GM12872 (cell line): ENCODE data around the gene HAPSTR1.

ENCODE experiments used
- CTCF ChIP-seq: IDR thresholded peaks from 3 replicates; pipeline ENCODE4 v1.5.1; 2011; ENCODE audit warnings: low read depth, mild to moderate bottlenecking, low read length, moderate library complexity; ENCODE audit not compliant: insufficient read depth

HAPSTR1 gene

GRCh38 chr16:9112844-9113186, 21.4 kb downstream of the HAPSTR1 start:
- no peak for TF ChIP-seq CTCF

- no peak for TF ChIP-seq CTCF
These were observed 22.3 kb downstream of the HAPSTR1 start for GRCh38 chr16:9113707-9114106.

GRCh38 chr16:9114112-9114511, 22.7 kb downstream of the HAPSTR1 start:
- TF ChIP-seq CTCF = no peak

- no peak for TF ChIP-seq CTCF
These were observed 23.4 kb downstream of the HAPSTR1 start for GRCh38 chr16:9114842-9115241.

- TF ChIP-seq CTCF = no peak
These were observed 23.8 kb downstream of the HAPSTR1 start for GRCh38 chr16:9115277-9115676.

GRCh38 chr16:9116141-9116540, 24.7 kb downstream of the HAPSTR1 start:
- TF ChIP-seq CTCF = no peak

GRCh38 chr16:9118170-9118569, 26.7 kb downstream of the HAPSTR1 start:
- TF ChIP-seq CTCF = no peak

GRCh38 chr16:9119795-9120194, 28.4 kb downstream of the HAPSTR1 start:
- TF ChIP-seq CTCF = no peak
